Right ventricle myocardium superior (tissue), 1 donor: Measurements from ENCODE around the gene PHF13. TPM values are rescaled to one million over a fixed set of nuclear protein-coding genes. Genes with fewer than 3 reads are reported as not detected.
"Not testable (repeated sequence)": the region's sequence is repeated elsewhere in the genome, so short reads cannot be mapped to it uniquely, and the experiment has no call there.

Source experiments
- ATAC-seq: fragments of 200-7000 bp; cut with Tn5 transposase; one replicate; pipeline ENCODE4 v1.9.1; 2020; ENCODE audit warnings: mild to moderate bottlenecking; ENCODE audit not compliant: poor library complexity
- DNase-seq: peaks from one replicate; pipeline ENCODE4 v3.0.0-alpha.2; 2020
- intact Hi-C: fragments of 100-400 bp; cut with DNase I; formaldehyde crosslinking; loops from one replicate; pipeline ENCODE4 v1.11.2; 2022
- total RNA-seq: library from RNA; stranded (reverse); fragmentation: NEBNext Ultra II Directional; extraction: Animal tissue kit (Norgen Biotek cat#: 25700); gene quantifications from one replicate; pipeline ENCODE4 v1.2.1, GENCODE V29; 2021
- donor health status: DM: no; HTN: yes; CAD: no; lungs with severe emphysema.

Gene PHF13
- total RNA-seq, 1 donor from 2014 or later: 8.6 TPM

DNA sequence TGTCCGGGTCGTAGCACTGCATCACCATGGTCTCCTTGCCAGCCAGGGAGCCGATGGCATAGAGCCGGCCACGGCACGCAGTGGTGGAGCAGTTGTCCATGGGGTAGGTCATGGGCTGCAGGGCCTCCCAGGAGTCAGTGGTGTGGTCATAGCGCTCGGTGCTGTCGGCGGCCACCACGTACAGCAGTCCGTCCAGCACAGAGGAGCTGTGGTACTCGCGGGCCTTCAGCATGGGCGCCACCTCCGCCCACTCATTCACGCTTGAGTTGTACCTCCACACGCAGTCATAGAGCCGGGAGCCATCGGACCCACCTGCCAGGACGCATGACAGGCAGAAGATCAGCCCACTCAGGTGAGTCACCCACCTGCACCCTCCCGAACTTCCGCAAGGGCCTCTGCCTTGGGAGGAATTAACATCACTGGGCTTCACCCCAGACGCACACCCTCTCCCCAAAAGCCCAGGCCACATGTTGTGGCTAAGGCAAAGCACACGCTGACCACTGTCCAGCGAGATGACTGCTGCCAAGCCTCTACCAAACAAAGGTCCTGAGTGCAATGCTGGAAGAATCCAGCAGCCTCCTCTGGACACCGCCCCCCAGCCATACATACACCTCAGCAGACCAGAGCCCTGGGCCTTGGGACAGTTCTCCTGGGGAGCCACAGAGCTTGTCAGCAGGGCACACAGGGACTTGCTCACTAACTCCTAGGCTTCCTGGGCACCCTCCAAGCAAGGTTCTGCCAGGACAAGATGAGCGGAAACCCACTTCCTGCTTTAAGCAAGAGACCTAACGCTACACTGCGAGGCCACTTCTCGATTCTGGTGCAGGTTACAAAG lies 14.2 kb upstream of the PHF13 start:
- no peak for ATAC-seq
- no peak for DNase-seq
- intact Hi-C loops: no loop called here

DNA sequence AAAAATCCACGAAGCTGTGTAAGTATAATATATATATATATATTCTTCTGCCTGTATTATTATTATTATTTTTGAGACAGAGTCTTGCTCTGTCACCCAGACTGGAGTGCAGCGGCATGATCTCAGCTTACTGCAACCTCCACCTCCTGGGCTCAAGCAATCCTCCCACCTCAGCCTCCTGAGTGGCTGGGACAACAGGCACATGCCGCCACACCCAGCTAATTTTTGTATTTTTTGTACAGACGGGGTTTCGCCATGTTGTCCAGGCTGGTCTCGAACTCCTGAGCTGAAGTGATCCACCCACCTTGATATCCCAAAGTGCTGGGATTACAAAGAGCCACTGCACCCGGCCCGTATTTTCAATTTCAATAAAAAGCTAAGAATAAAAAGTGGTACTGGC lies 13.5 kb upstream of the PHF13 start:
- DNase-seq, ATAC-seq, intact Hi-C loops: not testable (repeated sequence)

DNA sequence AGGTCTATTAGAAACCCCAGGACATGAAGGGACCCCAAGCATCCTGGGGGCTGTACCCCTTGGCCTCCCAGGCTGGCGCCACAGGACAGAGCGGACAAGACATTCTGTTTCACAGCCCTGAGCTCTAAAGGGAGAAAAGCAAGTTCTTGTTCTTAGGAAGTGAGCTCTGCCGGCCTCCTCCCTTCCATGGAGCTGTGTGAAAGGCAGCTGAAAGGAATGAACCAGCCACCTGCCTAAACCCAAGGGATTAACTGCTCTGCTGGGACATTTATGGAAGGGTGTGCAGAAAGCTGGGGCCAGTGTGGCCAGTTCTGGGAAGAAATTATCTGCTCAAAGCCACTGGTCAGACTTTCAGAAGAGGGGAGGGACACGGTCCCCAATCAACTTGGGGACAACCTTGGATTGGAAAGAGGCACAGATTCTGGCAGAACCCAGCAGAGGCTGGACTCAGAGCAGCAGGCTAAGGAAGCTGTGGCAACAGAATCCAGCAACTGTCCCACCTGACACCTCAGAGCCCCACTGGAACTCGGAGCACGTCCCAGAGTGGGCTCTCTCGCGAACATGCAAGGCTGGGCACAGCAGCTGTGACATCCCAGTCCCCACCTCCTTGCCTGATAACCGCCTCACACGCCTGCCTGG lies 13.0 kb upstream of the PHF13 start:
- ATAC-seq: peak; percentile 10
- no peak for DNase-seq
- intact Hi-C loops: no loop called here

DNA sequence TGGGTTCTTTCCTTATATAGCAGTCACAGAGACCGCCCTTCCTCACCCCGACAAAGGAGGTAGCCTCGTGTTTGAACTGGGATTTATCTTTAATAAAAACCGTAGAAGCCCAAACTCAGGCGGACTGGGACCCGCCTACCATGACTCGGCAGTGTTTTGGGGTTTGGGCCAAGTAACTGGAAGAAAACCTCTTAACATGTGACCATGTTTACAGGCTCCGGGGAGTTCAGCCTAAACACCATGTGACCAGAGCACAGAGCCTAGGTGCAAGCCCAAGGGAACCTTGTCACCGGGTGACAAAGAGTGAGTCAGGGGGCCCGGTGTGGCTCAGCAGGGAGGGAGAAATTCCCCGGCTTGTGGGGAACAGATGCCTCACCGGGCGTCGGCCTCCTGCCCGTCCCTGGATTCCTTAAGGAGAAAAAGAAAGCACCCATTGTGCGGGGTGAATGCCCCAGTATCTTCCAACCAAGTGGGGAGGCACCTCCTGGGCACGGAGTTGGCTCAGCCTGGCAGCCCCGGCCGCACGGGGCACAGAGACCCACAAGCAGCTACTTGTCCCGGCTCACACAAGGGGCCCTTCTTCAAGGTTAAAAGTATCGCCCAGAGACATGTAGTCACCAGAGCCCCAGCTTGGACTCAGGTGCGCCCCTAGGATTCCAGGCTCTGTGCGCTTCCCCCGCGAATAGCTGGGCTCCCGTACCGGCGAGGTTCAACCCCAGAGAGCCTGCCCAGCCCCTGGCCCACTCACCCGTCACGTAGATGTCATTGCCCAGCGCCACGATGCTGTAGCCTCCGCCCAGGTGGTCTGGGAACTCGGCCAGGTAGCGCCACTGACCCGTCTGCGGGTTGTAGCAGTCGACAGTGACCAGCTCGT lies 12.2 kb upstream of the PHF13 start:
- DNase-seq: peak; percentile 81
- intact Hi-C loops: no loop called here

DNA sequence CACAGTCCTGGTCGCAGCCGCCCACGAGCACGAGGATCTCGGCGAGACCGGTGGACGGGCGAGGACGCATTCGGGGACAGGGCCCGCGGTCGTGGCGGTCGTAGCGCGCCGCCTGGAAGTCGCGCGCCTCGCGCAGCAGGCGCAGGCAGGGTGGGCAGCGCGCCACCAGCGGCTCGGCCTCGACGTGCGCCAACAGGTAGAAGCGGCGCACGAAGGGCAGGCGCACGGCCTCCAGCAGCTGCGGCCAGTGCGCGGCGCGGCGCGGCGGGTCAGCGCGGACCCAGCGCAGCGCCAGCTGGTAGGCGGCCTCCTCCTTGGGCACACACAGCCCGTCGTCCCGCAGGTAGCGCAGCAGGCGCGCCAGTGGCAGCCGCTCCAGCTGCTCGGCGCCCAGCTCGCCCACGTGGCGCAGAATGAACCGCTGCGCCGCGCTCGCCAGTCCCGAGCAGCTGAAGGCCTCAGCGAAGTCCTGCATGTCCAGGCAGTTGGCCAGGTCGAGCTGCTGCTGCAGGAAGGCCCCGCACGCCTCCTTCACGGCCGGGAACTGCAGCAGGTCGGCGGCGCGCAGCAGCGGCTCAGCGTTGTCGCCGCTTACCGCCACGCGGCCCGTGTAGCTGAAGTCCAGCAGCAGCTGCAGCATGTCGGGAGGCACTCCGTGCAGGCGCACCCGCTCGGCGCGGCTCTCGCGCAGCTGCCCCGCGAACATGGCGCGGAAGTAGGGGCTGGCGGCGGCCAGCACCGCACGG lies 11.4 kb upstream of the PHF13 start:
- DNase-seq: peak; percentile 73
- ATAC-seq: peak; percentile 27
- intact Hi-C loops: no loop called here

More for the DNA sequence above, 12.2 kb upstream of the PHF13 start:
- peak; percentile 31 for ATAC-seq

DNA sequence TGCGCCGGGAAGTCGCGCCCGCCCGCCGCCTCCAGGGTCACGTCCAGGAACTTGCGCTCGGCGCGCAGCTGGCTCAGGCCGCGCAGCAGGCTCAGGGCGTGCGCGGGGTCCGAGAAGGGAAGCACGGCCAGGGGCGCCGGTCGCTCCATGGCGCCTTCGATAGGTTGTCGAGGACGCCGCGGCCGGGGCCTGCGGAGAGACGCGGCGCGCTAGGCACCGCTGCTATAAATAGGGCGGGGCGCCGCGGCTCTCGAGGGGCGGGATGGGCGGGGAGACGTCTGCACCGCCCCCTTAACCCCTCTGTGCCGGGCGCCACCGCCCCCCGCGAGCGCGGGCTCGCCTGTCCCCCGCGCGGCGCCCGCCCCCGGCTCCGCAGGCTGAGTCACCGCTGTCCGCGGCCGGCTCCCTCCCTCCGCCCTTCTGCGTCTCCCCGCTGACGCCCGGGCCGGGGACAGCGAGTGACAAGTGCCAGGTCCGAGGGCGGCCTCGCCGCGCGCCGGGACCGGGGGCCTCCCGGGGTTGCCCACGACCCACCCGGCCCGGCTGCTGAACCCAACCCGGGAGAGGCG lies 10.8 kb upstream of the PHF13 start, which contains the start of gene KLHL21:
Gene KLHL21 (minus strand): TSS at position 201 of the 569 bp plus-strand sequence. CDS start 52 bp downstream, at position 149.
- DNase-seq (peak; percentile 94), ATAC-seq (peak; percentile 81)
- intact Hi-C loops: no loop called here

DNA sequence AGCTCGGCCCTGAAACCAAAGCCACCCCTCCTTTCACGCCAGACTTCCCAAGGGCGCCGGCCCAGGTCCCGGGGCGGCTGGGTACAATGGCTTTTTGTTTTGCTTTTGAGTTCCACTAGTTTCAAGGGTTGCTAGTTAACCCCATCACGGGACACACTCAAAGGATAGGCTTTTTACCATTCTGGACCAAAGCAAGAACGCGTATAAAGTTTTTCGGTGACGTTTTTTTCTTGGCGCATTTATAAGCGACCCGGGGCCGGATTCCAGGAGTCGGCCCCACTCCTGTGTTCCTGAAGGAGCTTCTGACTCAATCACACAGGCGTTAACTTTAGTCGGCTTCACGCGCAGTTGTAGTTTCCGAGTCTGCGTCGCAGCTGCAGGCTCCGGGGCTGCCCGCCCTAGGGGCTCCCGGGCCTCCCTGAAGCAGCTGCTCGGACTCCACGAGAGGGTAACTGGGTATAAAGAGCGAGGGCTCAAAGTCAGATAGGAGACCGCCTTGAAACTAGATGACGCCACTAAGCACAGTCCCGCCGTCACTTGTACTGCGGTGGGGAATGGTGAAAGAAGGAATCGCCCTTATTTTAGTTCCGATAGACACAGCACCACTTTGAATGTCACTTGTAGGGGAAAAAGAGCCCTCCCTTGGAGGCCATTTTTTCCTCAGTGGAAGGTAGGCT lies 10.2 kb upstream of the PHF13 start:
- peak; percentile 75 for DNase-seq
- intact Hi-C loops: no loop called here
- peak; percentile 18 for ATAC-seq

DNA sequence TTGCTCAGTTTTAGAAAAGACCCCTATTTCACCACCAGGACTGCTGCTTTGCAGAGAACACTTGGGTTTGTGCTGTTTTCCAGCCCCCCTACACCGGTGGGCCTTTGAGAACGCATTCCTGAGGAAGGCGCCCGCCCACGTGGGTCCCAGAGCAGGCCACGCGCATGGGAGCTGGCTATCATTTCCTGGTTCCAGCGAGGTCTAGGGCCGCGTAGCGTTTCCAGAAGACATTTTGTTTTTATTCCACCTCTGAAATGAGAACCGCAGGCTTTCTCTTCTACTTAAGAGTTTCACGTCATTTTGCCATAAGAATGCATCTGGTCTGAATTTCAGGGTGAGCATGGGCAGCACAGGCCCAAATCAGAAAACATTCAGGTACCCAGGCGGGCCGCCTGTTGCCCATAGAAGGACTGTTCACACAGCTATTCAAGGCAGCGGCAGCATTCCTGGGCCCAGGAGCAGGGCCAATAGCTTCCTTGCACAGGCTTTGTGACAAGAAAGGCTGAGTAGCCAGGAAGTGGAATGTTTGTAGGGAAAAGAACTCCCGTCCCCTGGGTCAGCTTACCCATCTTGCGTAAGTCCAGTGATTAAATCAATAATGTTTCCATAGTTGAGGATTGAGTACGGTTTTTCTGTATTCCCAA lies 9.5 kb upstream of the PHF13 start:
- DNase-seq (peak; percentile 89), ATAC-seq (peak; percentile 36)
- intact Hi-C loops: no loop called here

DNA sequence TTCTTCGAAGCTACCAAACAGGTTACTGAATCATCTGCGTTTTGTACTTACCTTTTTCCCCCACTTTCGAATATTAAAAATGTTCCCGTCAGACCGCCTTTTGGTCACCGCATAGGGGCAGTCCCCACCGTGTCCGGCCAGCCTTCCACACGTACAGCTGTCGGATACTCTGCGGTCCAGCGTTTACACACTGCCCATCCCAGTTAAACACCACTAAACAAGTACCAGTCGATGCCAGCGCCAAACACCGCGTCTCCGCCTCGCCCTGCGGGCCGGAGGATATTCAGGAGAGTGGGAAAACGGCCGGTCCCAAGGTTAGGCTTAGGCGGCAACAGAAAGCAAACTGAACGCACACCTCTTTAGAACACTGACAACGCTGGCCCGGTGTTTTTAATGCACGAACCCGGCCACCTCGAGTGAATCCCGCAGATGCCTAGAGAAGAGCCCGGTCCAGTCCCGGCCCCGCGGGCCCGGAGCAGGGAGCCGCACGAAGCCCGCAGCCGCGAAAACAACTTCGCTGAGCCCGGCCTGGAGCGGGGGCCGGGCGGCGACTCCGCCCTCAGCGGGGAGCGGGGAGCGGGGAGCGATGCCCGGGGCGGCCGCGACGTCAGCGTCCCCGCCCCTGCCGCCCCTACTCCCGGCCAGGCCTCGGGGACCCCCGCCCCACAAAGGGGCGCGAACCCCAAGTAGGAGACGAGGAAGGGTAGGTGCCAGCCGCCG lies 730 bp upstream of the PHF13 start:
- intact Hi-C loops: no loop called here
- ATAC-seq: peak; percentile 74
- DNase-seq: peak; percentile 67

DNA sequence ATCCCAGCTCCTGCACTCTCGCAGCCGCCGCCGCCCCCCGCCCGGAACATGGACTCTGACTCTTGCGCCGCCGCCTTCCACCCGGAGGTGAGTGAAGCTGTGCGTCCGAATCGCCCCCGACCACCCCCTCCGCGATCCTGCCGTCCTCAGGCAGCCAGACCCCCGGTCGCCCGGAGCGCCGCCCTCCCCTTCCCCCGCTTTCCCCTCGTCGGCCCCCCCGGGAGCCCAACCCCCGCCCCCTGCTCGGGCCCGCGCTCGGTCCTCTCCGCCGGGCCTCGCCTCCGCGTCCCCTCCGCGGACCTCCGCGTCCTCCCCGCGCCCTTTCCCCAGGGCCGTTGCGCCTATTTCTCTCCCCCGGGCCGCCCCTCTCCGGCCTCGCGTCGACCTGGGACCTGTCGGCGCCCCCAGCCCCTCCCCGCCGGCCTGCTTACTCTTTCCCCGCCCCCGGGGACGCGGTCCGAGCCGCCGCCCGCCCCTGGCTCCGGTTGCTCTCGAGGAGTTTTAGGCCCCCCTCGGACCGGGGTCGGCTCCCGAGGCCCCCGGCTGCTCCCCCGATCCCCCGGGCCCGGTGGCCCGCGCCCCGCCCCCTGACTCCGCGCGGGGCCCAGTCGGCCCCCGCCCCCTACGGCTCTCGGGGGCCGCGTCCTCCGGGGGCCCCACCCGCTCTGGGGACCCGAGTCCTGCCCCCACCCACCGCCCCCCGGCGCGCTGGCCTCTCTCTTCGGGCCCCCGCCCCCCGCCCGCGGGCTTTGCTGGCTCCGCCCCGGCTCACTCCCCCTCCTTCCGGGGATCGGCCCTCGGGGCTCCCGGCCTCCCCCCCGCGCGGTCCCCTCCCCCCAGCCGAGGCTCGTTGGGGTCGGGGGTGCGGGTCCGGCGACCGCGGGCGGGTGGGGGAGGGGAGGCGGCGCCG lies 743 bp downstream of the PHF13 start:
- ATAC-seq: peak; percentile 11
- intact Hi-C loops: no loop called here
- DNase-seq: peak; percentile 71

DNA sequence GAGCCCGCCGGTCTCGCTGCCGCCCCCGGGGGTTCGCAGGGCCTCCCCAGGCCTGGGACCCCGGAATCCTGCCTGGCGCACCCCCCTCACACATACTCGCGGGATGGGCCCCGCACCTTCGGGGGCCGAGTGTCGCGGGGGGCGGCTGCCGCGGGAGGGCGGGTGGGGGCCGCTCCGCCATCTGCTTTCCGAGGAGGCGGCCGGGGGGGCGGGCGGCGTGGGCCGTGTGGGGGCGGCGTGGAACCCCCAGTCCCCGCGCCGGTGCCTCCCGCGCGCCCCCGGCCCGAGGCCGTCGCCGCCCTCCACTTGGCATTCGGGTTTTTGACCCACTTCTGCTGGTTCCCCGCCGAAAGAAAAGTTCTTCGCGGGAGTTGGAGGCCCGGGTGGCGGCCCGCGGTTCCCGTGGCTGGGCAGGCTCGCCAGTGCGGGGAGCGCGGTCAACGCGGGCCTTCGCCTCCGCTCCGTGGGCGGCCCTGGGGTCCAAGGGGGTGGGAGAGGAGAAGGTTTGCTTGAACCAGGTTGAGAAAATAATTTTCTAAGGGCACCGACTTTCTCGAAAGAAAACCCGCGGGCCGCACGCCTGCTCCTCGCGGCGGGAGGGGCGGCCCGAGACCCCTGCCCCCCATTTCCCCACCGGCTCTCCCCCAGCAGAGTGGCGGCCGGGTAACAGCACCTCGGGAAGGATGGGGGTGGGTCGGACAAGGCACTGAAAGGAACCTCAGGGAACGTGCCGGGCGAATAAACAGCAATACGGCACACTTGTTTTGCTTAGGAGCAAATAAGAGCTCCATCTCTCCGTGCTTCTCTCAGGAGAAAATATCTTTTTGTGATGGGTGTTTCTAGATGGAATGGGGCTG lies 1.6 kb downstream of the PHF13 start:
- no peak for ATAC-seq
- intact Hi-C loops: no loop called here
- DNase-seq: no peak

DNA sequence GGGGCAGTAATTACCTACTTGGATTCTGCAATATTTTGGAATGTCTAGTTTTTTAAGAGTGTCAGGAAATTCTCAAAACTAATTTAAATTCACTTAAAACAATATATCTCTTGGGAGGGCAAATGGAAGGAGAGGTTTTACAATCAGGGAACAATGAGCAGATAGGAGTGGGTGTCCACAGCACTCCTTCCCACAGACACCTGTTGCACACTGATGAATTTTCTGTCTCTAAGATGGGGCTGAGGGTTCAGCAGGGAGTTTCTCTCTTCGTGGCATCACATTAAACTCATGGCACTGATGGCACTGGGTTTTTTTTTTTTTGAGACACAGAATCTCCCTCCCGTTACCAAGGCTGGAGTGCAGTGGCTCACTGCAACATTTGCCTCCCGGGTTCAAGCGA lies 5.5 kb downstream of the PHF13 start:
- intact Hi-C loops: no loop called here
- ATAC-seq: no peak

DNA sequence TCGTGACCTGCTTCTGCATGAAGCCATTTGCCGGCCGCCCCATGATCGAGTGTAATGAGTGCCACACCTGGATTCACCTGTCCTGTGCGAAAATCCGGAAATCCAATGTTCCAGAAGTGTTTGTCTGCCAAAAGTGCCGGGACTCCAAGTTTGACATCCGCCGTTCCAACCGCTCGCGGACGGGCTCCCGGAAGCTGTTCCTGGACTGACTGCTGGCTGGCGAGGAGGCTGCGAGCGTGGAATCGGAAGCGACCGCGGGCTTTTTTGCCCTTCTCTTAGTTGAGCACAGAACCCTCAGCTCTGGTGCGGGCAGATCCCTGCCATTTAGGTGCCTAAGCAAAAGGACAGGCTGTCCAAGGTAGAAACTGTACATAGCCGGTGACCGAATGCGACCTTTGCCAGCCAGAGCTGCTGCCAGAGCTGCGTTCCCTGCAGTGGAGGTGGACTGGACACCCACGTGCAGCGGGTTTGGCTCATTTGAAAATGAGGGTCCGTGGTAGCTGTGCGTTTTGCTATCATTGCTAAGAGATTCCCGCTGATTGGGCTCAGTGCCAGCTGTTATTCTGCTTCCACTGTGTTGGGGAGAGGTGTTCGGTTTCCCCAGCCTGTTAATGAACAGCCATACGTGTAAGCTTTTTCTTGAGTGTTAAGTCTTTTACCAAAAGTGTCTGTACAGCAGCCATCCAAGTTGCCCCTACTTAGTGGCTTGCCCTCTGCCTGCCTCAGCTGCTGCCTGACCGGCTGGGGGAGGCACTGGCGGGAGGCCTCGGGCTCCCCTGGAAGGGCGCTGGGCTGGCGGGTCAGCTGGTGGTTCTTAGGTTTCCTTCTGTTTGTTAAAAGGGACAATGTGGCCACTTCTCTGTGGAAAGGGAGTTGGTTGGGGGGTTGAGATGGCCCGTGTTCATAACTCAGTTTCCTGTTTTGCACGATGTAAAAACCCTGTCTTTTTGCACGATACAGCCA lies 8.2 kb downstream of the PHF13 start:
- DNase-seq (no peak), ATAC-seq (no peak)
- intact Hi-C loops: no loop called here

More for the DNA sequence above, 5.5 kb downstream of the PHF13 start:
- no peak for DNase-seq
